ENCODE results near the gene RELCH. TPM values are rescaled to one million over a fixed set of nuclear protein-coding genes. Genes with fewer than 3 reads are reported as not detected.
A peak's percentile ranks its signal among the peaks of the same experiment; 100 is the strongest.
"Not testable (repeated sequence)": the region's sequence is repeated elsewhere in the genome, so short reads cannot be mapped to it uniquely, and the experiment has no call there.

Gene RELCH, protein sequence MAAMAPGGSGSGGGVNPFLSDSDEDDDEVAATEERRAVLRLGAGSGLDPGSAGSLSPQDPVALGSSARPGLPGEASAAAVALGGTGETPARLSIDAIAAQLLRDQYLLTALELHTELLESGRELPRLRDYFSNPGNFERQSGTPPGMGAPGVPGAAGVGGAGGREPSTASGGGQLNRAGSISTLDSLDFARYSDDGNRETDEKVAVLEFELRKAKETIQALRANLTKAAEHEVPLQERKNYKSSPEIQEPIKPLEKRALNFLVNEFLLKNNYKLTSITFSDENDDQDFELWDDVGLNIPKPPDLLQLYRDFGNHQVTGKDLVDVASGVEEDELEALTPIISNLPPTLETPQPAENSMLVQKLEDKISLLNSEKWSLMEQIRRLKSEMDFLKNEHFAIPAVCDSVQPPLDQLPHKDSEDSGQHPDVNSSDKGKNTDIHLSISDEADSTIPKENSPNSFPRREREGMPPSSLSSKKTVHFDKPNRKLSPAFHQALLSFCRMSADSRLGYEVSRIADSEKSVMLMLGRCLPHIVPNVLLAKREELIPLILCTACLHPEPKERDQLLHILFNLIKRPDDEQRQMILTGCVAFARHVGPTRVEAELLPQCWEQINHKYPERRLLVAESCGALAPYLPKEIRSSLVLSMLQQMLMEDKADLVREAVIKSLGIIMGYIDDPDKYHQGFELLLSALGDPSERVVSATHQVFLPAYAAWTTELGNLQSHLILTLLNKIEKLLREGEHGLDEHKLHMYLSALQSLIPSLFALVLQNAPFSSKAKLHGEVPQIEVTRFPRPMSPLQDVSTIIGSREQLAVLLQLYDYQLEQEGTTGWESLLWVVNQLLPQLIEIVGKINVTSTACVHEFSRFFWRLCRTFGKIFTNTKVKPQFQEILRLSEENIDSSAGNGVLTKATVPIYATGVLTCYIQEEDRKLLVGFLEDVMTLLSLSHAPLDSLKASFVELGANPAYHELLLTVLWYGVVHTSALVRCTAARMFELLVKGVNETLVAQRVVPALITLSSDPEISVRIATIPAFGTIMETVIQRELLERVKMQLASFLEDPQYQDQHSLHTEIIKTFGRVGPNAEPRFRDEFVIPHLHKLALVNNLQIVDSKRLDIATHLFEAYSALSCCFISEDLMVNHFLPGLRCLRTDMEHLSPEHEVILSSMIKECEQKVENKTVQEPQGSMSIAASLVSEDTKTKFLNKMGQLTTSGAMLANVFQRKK
- 10 to 100 TPM; 14.7 to 14.8 TPM for total RNA-seq
- long read RNA-seq, full-length matches to known transcripts: 4 of 7 reads
- long read RNA-seq, partial matches to known transcripts: 1 of 7 reads
- long read RNA-seq, other reads (novel, unspliced or antisense): 2 of 7 reads

DNA sequence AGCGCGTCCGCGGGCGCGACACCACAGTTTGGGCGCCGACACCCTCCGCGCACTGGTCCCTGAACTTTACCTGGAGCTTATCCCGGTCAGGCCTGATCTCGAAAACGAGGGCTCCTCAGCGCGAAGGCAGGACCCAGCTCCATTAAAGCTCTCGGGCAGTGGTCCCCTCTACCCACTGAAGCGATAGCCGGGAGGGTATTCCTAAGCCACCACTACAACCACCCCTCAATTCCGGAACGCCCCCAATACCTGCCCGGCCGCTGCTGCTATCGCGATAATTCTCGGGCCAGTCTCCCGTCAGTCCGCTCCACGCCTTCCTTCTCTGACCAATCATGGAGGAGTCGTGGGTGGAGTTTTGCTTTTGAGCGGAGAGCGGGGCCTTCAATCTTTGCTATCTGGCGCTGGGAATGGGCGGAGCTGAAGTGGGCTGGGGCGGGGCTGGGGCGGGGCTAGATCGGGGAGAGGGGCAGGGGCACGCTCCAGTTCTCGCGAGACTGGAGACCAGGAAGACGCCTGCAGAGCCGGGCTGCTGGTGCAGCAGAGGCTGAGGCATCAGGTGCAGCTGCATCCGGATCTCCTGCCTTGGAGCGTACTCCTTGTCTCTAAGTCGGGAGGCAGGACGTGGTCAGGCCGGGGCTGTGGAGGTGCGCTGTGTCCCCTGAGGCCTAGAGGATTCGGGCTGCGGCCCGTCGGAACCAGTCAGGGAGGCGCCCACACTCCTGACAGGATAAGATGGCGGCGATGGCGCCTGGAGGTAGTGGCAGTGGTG, at the start of gene RELCH, which contains the start of gene PIGN:
TSS of gene RELCH (plus strand) at position 482 of the 769 bp plus-strand sequence. CDS start at position 733, 251 bp downstream.
TSS of gene PIGN (minus strand) at position 283 of the 769 bp plus-strand sequence. CDS start 25,703 bp downstream, outside the sequence.
- DNase-seq (peak; percentile 95), ATAC-seq (peak; percentile 99)
- intact Hi-C loops (cut with DNase I): no loop called here

DNA sequence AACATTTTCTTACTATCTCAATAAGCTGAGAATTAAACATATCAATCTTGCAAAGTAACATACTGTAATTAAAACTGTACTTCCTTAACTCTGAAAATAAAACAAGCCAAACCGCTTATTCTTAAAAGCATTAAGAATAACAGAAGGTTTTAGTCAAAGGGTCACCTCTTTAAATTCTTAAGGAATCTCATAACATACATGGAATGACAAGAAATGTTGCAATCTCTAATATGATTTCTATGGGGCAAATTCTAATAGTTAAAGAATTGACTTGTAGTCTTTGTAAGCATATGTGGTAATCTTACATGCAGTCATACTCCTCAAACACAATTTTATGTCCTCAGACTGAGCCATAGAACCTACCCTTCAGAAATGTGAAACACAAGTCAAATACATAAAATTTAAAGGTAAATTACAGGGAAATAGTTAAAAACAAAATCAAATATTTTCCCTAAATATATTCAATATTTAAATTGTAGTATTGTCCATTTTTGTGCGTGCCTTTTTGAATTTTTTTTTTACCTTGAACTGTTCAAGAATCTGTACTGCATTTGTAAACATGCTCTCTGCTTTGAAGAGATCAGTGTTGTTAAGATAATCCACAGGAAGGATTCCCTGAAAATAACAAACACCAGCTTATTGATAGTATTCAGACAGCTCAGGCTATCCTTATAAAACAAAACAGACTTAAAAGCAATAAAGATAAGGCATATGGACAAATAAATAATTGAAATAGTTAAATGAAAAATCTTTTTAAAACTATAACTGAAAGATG, 48.4 kb upstream of the RELCH start:
- intact Hi-C loops (cut with DNase I): loop anchor here (10.0 kb wide), 2 partner anchors 234 to 1454 kb away; no protein-coding TSS in a partner anchor
- ATAC-seq: no peak

DNA sequence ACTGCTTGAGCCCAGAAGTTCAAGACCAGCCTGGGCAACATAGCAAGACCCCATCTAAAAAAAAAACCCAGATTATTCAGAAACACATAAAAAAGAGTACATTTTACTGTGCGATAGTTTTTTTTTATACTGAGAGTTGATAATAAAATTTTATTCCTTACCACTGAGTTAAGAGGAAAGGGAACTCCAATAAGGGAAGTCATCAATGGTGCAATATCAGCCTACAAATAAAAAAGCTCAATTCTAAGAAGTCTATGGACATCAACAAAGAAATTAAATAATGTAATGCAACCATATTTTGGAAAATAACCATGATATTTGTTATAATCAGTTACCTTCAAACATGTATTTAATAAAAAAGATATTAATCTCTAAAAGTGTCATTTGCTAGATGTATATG, 46.8 kb upstream of the RELCH start:
- no peak for DNase-seq
- no peak for ATAC-seq
- intact Hi-C loops (cut with DNase I): no loop called here

More for the DNA sequence above, 48.4 kb upstream of the RELCH start:
- no peak for DNase-seq

DNA sequence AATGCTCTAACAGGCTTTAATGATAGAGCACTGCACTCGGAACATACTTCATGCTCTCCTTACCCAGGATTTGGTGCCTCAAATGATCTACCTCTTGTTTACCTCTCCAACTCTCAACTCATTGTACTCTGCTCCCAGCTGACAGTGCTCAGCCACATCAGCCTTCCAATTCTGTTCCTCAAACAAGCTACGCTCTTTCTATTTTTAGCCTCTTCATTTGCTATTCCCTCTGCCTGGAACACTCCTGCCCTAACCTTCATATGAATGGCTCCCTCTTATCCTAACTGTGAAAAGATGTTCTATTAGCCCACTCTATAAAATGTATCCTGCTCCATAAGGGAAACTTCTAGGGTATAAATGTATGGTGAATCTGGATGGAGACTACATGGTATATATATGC, 42.7 kb upstream of the RELCH start:
- intact Hi-C loops (cut with DNase I): no loop called here
- DNase-seq (no peak), ATAC-seq (peak in 1 of 2 donors; percentile 56)

DNA sequence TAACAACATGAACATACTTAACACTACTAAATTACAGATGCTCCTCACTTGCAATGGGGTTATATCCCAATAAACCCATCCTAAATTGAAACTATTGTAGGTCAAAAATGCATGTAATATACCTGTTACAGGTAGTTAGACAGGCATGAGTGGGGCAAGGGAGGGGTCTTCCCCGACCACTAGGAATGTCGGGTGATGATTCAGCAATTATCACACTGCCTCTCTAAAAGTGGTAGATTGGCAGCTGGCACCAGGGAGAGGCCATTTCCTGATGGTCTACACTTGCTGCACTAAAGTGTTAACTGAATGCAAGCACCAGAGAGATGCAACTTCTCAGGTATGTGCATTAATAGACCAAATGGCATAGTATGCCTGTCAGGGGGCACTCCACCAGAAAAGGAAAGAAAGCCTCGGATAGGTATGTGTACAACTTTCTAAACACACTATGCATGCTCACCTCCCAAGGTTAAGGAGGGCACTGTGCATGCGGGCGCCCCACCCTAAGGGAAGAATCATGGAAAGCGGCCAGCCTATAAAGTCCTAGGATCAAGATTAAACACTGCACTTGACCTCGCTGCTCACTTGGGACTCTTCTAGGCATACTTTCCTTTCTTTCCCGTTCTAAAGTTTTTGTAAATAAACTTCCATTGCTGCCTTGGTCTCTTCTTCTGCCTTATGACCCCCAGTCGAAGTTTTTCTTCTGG, 35.8 kb upstream of the RELCH start:
- no peak for DNase-seq
- no peak for ATAC-seq
- intact Hi-C loops (cut with DNase I): no loop called here

DNA sequence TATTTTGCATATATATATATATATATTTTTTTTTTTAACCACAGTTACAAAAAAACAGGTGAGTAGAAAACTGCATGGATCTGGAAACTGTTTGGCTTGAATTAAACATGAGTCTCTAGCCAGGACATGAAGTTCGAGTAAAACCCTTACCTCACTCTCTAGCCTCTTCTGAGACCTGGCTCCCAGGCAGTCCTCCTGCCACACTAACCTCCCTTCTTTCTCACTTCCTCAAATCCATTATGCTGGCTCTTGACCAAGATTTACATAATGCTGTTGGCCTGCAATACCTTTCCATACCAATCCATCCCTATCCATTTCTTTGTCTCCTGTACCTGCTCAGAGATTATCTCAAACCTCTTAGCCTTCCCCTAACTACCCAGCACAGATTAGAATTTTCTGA, 34.2 kb upstream of the RELCH start:
- no peak for DNase-seq
- no peak for ATAC-seq
- intact Hi-C loops (cut with DNase I): no loop called here

DNA sequence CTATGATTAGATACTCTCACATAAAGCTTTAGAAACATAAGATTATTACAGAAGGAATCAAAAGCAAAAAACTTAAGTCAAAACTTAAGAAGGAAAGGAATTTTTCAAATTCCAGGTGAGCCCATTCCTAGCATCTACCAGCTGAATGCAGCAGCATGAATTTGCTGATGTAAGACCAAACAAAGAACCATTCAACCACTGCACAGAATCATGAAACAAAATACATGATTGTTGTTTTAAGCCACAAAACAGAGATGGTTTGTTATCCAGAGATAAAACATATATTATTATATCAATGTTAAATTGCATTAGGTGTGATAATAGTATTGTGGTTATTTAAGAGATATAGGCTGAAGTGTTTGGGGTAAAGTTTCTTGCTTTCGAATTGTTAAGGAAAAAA, 29.2 kb upstream of the RELCH start:
- DNase-seq (no peak), ATAC-seq (no peak)
- intact Hi-C loops (cut with DNase I): no loop called here

DNA sequence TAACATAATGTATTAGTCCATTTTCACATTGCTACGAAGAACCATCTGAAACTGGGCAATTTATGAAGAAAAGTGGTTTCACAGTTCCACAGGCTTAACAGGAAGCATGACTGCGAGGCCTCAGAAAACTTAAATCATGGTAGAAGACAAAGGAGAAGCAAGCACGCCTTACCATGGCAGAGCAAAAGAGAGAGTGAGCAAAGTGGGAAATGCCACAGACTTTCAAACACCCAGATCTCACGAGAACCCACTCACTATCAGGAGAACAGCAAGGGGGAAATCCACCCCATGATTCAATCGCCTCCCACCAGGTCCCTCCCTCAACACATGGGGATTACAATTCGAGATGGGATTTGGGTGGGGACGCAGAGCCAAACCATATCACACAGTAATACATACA, 22.7 kb upstream of the RELCH start:
- DNase-seq: no peak
- no peak for ATAC-seq
- intact Hi-C loops (cut with DNase I): no loop called here

DNA sequence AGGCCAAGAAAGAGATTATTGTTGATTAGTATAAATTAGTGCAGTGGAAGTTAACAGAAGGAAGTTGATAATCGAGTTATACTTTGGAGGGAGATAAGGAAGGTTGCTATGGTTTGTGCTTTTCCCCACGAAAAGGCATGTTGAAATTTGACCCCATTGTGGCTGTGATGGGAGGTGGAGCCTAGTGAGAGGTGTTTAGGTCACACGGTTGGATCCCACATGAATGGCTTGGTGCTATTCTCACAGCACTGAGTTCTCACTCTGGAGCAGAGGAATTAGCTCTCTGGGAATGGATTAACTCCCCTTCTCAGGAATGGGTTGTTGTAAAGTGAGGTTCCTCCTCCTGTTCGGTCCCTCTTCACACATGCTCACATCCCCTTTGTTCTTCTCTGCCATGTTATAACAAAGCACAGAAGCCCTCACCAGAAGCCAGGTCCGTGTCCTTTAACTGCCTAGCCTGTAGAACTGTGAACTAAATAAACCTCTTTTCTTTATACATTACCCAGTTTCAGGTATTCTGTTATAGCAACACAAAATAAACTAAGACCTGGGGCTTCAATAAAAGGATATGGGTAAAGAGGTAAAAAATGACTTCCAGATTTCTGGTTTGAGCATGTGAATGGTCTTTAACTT, 22.1 kb upstream of the RELCH start:
- DNase-seq (no peak), ATAC-seq (no peak)
- intact Hi-C loops (cut with DNase I): no loop called here

DNA sequence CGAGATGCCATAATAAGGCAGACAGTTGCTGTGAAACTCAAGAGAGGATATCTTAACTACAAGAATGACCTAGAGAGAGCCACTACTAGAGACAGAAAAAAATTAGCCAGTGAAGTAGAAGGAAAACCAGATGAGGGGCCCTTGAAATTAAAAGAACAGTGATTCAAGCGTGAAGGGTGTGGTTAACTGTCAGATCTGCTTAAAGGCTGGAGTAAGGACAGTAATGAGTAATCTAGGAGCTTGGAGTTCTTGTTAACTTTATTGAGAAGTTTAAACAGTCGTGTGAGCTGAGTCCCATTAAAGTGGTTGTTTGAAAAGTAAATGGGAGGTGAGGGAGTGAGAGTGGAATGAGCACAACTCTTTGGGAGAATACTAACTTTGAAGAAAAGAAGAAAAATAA, 21.5 kb upstream of the RELCH start:
- intact Hi-C loops (cut with DNase I): no loop called here
- ATAC-seq (no peak), DNase-seq (no peak)

DNA sequence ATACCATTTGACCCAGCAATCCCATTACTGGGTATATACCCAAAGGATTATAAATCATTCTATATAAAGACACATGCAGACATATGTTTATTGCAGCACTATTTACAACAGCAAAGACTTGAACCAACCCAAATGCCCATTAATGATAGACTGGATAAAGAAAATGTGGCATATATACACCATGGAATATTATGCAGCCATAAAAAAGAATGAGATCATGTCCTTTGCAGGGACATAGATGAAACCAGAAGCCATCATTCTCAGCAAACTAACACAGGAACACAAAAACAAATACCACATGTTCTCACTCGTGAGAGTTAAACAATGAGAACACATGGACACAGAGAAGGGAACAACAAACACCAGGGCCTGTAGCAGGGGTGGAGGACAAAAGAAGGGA, 20.5 kb upstream of the RELCH start:
- intact Hi-C loops (cut with DNase I); ATAC-seq; DNase-seq: not testable (repeated sequence)

DNA sequence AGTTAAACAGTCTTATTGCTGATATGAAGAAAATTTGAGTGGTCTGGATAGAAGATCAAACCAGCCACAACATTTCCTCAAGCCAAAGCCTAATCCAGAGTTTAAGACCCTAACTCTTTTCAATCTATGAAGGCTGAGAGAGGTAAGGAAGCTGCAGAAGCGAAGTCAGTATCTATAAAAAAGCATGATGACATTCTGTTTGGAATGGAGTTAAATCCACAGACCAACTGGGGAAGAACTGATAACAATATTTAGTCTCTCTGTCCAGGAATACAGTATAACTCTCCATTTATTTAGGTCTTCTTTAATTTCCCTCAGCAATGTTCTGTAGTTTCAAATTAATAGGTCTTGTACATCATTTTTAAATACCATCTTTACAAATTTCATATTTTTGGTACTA, 16.2 kb upstream of the RELCH start:
- DNase-seq (no peak), ATAC-seq (peak in 1 of 2 donors; percentile 33)
- intact Hi-C loops (cut with DNase I): no loop called here

DNA sequence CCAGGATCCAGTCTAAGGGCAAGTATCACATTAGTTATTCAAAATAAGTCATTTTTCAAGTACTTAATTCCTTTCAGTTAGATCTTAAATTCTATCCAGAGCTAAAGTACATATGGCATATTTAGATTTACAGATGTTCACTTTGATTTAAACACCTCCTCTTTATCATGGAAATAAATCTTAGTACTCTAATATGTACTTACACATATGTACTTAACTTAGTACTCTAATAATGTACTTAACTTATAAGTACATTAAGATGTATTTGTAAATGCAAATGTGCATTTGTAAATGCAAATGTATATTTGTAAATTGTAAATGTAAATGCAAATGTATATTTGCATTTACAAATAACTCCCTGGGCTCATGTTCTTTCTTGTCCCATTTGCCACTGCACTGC, 14.8 kb upstream of the RELCH start:
- DNase-seq (no peak), ATAC-seq (no peak)
- intact Hi-C loops (cut with DNase I): no loop called here

DNA sequence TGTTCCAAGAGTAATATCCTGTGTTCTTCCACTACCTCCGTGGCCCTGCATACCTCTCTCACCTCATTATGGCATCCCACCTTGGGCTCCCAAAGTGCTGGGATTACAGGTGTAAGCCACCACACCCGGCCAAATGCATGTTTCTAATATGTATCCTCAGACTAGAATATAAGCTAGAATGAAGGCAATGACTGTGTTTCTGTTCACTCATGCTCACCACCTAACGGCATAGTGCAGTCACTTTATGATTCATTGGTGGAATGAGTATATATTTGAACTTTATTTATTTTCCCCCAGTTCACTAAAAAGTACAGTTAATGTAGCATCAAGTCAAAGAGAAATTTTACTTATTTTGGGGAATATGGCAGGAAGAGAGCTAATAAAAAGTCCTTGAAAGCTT, 11.5 kb upstream of the RELCH start:
- DNase-seq (no peak), ATAC-seq (no peak)
- intact Hi-C loops (cut with DNase I): no loop called here

DNA sequence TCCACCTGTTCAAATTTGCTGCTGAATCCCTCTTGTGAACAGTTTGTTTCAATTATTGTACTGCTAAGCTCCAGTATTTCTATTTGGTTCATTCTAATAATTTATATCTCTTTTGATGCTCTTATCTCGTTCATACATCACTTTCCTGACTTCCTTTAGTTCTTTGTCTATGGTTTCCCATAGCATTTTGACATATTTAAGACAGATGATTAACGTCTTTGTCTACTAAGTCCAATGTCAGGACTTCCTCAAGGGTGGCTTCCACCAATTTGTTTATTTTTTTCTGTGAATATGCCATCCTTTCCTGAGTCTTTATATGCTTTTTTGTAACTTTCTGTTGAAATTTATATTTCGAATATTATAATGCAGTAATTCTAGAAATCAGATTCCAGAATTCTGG, 9.8 kb upstream of the RELCH start:
- intact Hi-C loops (cut with DNase I): no loop called here
- no peak for ATAC-seq
- no peak for DNase-seq

DNA sequence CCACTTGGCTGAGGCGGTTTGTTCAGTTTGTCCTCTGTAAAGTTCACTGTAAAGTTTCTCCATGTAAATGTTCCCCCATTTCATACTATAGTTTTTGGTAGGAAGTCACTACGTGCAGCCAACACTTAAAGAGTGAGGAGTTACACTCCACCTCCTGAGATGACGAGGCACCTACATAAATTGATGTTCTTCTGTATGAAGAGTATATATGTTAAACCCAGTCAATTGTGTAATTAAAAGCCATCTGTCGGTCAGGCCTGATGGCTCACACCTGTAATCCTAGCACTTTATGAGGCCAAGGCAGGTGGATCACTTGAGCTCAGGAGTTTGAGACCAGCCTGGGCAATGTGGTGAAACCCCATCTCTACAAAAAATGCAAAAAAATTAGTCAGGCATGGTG, 7.8 kb upstream of the RELCH start:
- DNase-seq (no peak), ATAC-seq (no peak)
- intact Hi-C loops (cut with DNase I): no loop called here

DNA sequence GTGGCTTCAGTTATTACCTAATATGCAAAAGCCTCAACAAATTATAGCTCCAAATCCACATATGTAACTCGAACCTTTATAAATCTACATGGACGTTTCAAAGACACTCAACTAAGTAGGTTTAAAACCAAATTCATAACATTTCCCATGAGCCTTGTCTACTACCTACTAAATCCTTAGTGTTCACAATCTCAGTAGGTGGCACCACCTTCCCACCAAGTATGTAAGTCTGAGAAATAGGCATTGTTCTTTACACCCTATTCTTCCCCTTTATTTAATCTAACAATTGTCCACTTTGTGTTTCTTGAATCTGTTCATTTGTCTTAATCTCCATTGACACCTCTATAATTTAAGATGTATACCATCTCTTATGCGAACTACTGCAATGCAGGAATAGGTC, 4.8 kb upstream of the RELCH start:
- intact Hi-C loops (cut with DNase I): loop anchor here in 1 of 2 donors (5.0 kb wide), 1 partner anchor 65 kb away; no protein-coding TSS in a partner anchor
- ATAC-seq (no peak), DNase-seq (no peak)
